Epithelial cell of esophagus (primary cell): Measurements from ENCODE around the gene CACNG8.

Experiments used
- DNase-seq: peaks from one replicate; pipeline ENCODE4 v3.0.0; 2010; ENCODE audit warnings: low read depth
- H3K4me3 ChIP-seq: 2 replicates; pipeline ENCODE4 v1.5.1; 2011; ENCODE audit warnings: mild to moderate bottlenecking, low read length, control low read depth
- CTCF ChIP-seq: IDR thresholded peaks from 2 replicates; pipeline ENCODE4 v1.5.1; 2011; ENCODE audit warnings: low read depth, mild to moderate bottlenecking, low read length, control low read depth, inconsistent platforms; ENCODE audit not compliant: insufficient read depth; ENCODE audit errors: missing control alignments

CACNG8 gene

DNA sequence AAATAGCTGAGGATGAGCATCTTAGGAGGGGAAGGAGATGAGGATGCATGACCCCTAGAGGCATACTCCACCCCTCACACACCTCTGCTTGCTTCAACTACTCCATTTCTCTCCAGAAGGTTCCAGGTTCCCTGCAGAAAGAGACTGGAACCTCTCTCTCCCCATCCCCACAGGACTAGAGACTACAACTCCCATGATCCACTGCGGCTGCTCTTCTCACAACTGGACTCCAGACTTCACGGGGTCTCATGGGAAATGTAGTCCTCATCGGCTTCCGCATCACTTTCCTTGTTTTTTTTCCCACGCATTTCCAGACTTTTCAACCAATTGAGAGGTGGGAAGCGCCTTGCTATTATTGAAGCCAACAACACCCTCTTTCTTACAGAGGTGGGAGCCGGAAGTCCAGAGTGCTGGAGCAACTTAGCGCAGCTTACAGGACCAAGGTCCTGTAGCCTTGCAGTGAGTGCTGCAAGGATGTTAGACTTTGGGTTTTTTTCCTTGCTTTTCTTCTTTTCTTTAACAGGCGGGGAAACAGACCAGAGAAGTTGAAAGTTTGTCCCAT, 14.8 kb downstream of the CACNG8 start:
- TF ChIP-seq CTCF, result no peak
- no peak overlapping the region for H3K4me3 ChIP-seq
- peak; percentile 68 for DNase-seq

GRCh38 chr19:53977991-53978731, 15.4 kb downstream of the CACNG8 start:
- peak; percentile 40 for DNase-seq
- H3K4me3 ChIP-seq, result no peak overlapping the region
- TF ChIP-seq CTCF, result no peak

DNA sequence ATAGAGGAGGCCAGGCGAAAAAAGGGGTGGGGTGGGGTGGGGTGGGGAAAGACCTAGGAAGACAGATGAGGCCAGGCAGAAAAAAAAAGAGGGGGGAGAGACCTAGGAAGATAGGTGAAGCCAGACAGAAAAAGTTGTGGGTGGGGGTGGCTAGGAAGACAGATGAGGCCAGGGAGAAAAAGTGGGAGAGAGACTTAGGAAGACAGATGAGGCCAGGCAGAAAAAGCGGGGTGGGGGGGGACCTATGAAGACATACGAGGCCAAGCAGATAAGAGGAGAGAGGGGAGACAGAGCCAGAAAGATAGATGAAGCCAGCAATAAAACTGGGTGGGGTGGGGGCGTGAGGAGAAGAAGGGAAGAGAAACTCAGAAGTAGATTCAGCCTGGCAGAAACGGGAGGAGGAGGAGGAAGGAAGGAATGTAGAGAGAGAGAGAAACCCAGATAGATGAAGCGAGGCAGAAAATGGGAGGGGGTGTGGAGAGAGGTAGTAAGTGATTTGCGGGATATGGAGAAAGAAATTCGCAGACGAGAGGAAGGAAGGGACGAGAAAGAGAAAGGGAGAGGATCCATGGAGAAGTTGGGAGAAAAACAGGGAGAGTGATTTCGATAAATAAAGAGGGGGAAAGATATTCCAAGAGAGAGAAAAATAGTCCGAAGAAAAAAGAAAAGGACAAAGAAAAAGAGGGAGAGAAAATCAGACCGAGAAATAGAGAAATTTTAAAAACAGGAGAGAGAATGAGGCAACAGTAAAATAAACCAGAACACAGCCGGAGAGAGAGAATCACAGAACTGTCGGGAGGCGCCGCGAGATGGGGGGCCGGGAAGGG, 16.5 kb downstream of the CACNG8 start:
- no peak overlapping the region for H3K4me3 ChIP-seq
- TF ChIP-seq CTCF, result no peak
- no peak for DNase-seq

DNA sequence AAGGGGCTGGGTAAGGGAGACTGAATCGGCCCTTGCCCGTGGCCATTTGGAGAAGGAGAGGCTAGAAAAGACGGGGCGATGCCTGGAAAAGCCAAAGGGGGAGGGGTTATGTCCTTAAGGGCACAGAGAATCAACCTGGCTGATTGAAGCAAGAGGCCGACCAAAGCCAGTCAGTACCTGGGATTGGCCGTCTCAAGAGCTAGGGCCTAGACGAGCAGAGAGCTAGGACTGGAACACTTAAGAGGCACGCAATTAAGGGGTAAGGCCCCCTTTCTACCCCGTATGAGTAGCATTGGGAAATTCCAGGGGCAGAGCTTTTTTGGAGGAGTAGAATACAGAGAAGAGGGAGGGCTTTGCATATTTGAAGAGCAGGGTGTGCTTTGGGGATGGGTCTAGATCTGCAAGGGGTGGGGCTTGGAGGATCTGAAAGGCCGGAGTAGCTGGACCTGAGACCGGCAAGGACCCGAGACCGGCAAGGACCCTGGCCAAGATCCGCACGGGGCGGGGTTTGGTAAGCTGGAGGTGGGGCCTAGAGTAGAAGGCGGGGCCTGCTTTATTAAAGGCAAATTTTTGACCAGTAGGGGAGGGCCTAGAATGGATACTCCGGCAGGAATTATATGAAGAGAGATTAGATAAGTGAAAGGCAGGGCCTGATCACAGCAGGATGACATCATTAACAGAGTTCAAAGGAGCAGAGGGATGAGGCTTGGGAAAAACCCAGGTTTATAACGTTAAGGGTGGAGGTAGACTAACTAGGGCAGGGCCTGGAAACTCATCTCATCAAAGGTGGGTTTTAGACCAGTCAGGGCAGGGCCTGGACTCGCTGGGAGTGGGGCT, 18.0 kb downstream of the CACNG8 start:
- no peak overlapping the region for H3K4me3 ChIP-seq
- TF ChIP-seq CTCF, result no peak
- DNase-seq, result no peak

DNA sequence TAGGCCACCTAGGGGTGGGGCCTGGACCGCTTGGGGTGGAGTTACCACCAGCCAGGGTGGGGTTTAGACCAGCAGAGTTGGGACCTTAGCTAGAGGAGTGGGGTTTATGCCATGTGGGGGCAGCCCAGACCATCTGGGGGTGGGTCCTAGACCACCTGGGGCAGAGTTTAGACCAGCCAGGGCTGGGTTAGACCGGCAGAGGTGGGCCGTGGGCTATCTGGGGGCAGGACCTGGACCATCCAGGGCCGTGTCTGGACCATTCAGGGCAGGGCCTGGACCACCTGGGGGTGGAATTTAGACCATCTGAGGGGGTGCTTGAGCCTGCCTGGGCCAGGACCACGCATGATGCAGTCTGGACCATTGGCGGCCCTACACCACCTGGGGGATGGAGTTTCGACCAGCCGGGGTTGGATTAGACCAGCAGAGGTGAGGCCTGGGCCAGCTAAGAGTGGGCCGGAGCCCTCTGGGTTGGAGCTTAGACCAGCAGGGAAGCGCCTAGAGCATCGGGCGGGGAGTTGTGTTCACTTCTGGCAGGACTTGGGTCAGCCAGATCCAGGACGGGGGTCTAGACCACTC, 18.7 kb downstream of the CACNG8 start:
- DNase-seq, result no peak
- TF ChIP-seq CTCF, result no peak

DNA sequence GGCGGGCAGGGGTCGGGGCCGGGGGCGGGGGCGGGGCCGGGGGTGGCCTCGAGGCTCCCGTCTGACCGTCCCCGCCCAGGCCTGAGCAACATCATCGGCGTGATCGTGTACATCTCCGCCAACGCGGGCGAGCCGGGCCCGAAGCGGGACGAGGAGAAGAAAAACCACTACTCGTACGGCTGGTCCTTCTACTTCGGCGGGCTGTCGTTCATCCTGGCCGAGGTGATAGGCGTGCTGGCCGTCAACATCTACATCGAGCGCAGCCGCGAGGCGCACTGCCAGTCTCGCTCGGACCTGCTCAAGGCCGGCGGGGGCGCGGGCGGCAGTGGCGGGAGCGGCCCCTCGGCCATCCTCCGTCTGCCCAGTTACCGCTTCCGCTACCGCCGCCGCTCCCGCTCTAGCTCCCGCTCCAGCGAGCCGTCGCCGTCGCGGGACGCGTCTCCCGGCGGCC, 19.3 kb downstream of the CACNG8 start:
- no peak overlapping the region for H3K4me3 ChIP-seq
- no peak for TF ChIP-seq CTCF

More for the DNA sequence above, 18.7 kb downstream of the CACNG8 start:
- H3K4me3 ChIP-seq, result no peak overlapping the region

More for the DNA sequence above, 19.3 kb downstream of the CACNG8 start:
- DNase-seq, result no peak
